ENCODE results near the gene PKD2.

DNA sequence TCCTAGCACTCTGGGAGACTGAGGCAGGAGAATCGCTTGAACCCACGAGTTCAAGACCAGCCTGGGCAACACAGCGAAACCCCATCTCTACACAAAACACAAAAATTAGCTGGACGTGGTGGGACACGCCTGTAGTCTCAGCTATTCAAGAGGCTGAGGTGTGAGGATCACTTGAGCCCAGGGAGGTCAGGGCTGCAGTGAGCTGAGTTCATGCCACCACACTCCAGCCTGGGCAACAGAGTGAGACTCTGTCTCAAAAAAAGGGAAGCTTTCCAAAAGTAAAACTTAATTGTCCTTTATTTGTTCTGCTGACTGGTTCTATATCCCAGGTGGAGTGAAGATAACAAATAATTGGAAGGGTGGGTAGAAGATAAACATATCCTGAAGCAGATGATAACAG, 105.4 kb downstream of the PKD2 start:
- TF ChIP-seq SP1 (IDR thresholded peaks at IDR 0.05) (no peak), TARDBP (IDR thresholded peaks at IDR 0.05) (no peak), ZNF384 (IDR thresholded peaks at IDR 0.05) (no peak), FOXA1 (IDR thresholded peaks at IDR 0.05) (no peak), LEF1 (IDR thresholded peaks at IDR 0.05; ENCODE audit: borderline replicate concordance) (no peak), FOXK2 (IDR thresholded peaks at IDR 0.05) (no peak), HDGF (IDR thresholded peaks at IDR 0.05; ENCODE audit: borderline replicate concordance) (no peak), BHLHE40 (IDR thresholded peaks at IDR 0.05; ENCODE audit: borderline replicate concordance) (no peak), FOXM1 (IDR thresholded peaks at IDR 0.05; ENCODE audit: borderline replicate concordance) (no peak)
- TF ChIP-seq, protein P1, sequence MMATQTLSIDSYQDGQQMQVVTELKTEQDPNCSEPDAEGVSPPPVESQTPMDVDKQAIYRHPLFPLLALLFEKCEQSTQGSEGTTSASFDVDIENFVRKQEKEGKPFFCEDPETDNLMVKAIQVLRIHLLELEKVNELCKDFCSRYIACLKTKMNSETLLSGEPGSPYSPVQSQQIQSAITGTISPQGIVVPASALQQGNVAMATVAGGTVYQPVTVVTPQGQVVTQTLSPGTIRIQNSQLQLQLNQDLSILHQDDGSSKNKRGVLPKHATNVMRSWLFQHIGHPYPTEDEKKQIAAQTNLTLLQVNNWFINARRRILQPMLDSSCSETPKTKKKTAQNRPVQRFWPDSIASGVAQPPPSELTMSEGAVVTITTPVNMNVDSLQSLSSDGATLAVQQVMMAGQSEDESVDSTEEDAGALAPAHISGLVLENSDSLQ (IDR thresholded peaks at IDR 0.05): no peak
